WTC11 (cell line): Measurements from ENCODE around the gene ENKUR.

Experiments
- E2F1 ChIP-seq: sonication (generic); formaldehyde crosslinking; IDR thresholded peaks from 2 replicates; pipeline ENCODE4 v1.8.0; 2022; ENCODE audit warnings: mild to moderate bottlenecking, missing genetic modification reagents
- FOXP1 ChIP-seq: sonication (generic); formaldehyde crosslinking; IDR thresholded peaks from 2 replicates; pipeline ENCODE4 v1.8.0; 2022; ENCODE audit warnings: missing genetic modification reagents, mild to moderate bottlenecking, moderate library complexity, borderline replicate concordance
- SOX15 ChIP-seq: fragments of 250-450 bp; sonication (Bioruptor Pico); IDR thresholded peaks from 2 replicates; pipeline ENCODE4 v1.9.0; 2021; ENCODE audit warnings: mild to moderate bottlenecking
- TF ChIP-seq, protein P1 (sequence below): fragments of 200-600 bp; IDR thresholded peaks from 2 replicates; pipeline ENCODE4 v1.8.0; 2022; ENCODE audit warnings: antibody characterized with exemption

DNA sequence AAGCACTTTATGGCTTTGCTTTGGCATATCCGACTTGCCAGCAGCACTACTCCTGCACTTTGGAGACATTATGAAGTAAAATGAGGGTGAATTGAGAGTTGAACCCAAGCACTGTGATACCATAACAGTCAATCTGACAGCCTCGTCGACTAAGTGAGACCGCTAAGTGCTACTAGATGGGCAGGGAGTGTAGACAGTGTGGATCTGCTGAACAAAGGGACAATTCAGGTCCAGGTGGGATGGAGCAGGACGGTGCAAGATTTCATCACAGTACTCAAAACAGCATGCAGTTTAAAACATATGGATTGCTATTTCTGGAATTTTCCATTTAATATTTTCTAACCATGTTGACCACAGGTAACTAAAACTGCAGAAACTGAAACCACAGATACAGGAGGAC is 42.8 kb downstream of the ENKUR start:
- TF ChIP-seq SOX15 (no peak), FOXP1 (CRISPR knock-in tag) (no peak), E2F1 (no peak)
- TF ChIP-seq, protein P1, sequence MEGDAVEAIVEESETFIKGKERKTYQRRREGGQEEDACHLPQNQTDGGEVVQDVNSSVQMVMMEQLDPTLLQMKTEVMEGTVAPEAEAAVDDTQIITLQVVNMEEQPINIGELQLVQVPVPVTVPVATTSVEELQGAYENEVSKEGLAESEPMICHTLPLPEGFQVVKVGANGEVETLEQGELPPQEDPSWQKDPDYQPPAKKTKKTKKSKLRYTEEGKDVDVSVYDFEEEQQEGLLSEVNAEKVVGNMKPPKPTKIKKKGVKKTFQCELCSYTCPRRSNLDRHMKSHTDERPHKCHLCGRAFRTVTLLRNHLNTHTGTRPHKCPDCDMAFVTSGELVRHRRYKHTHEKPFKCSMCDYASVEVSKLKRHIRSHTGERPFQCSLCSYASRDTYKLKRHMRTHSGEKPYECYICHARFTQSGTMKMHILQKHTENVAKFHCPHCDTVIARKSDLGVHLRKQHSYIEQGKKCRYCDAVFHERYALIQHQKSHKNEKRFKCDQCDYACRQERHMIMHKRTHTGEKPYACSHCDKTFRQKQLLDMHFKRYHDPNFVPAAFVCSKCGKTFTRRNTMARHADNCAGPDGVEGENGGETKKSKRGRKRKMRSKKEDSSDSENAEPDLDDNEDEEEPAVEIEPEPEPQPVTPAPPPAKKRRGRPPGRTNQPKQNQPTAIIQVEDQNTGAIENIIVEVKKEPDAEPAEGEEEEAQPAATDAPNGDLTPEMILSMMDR = no peak
